ENCODE results near the gene TFDP2. TPM values are rescaled to one million over a fixed set of nuclear protein-coding genes. Genes with fewer than 3 reads are reported as not detected.
"Not testable (repeated sequence)": the region's sequence is repeated elsewhere in the genome, so short reads cannot be mapped to it uniquely, and the experiment has no call there.

TFDP2 gene
- polyA plus RNA-seq, 3 donors from 2014 or later: 53.5 to 142 (median 96.2) TPM

DNA sequence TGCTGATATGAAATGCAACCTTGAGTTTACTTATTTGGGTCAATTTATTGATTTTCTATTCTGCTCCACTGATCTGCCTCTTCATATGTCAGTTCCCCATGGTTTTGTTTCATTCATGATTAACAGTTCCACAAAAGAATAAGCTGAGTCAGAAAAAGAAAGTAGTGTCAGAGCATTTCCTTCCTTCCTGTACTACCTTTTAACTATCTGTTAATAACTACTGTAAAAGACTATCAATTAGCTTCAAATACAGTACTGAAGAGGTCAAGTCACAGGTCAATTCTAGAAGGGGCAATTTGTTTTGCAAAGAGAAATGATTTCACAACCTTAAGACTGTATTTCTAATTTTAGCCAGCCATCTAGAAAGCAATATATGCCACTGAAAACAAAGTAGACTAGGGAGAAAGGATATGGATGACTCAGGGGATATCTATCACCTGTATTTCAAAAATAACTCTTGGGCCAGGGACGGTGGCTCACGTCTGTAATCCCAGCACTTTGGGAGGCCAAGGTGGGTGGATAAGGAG, 129.5 kb downstream of the TFDP2 start:
- Mint-ChIP-seq H3K4me1 (peaks cover 36 to 49% of the 10 kb centered on the region in 2 donors), H3K36me3 (peaks cover 0 to 4% (median 0%) of the 10 kb centered on the region in 3 donors), H3K27ac (peak overlapping the region in 2 of 6 donors; percentile 0 to 27), H3K27me3 (ENCODE audit: low read depth in 3 of 3) (no peaks in the 10 kb centered on the region), H3K4me3 (no peak overlapping the region), H3K9me3 (no peaks in the 10 kb centered on the region)
- no peak for DNase-seq

DNA sequence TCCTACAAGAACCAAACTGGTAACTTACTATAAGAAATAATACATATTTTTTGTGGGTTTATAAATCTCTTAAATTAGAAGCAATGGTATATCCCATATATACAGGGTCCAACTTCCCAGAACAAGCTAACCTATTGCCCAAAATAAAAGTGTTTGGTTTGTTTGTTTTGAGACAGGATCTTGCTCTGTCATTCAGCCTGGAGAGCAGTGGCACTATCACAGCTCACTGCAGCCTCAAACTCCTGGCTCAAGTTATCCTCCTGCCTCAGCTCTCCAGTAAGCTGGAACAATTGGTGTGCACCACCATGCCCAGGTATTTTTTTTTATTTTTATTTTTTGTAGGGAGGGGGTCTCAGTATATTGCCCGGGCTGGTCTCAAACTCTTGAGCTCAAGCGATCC, 135.4 kb downstream of the TFDP2 start:
- Mint-ChIP-seq H3K4me1 (peaks cover 6 to 8% of the 10 kb centered on the region in 2 donors), H3K9me3 (no peaks in the 10 kb centered on the region), H3K4me3 (no peak overlapping the region)

DNA sequence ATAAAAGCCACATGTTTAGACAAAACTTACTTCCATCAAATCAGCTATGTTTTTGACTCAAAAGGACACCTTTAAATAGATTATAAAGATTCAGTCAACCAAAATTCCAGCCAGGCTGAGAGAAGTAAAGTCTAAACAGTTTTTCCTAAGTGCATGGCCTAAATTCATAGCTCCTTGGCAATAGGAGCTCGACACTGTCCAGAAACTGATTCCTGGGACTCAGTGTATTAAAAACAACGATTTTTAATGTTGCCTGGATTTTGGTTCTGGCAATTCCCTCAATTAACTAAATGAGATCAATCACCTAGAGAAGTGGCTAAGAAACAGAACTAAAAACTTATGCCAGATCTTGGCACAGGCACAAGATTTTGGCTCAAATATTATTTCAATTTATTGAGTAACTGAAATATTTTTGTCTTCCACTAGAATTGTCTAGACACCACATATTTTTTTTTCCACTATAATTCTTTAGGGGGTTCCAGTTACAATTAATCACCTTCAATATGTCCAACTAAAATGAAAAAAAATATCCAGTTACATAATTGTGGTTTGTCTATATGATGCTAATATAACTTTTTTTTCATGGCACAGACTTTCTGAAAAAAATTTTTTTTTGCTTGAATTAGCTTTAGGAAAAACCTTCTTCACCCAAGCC, 135.9 kb downstream of the TFDP2 start:
- Mint-ChIP-seq H3K4me1 (peaks cover 7 to 8% of the 10 kb centered on the region in 2 donors), H3K27ac (no peak overlapping the region), H3K9me3 (no peaks in the 10 kb centered on the region), H3K27me3 (ENCODE audit: low read depth in 3 of 3) (peaks cover 0 to 2% (median 0%) of the 10 kb centered on the region in 3 donors), H3K4me3 (no peak overlapping the region), H3K36me3 (no peaks in the 10 kb centered on the region)
- DNase-seq: no peak

More for the DNA sequence above, 135.4 kb downstream of the TFDP2 start:
- no peak overlapping the region for H3K27ac Mint-ChIP-seq
- H3K36me3 Mint-ChIP-seq: no peaks in the 10 kb centered on the region
- no peak for DNase-seq
- peaks cover 0 to 2% (median 0%) of the 10 kb centered on the region in 3 donors for H3K27me3 Mint-ChIP-seq (ENCODE audit: low read depth in 3 of 3)

DNA sequence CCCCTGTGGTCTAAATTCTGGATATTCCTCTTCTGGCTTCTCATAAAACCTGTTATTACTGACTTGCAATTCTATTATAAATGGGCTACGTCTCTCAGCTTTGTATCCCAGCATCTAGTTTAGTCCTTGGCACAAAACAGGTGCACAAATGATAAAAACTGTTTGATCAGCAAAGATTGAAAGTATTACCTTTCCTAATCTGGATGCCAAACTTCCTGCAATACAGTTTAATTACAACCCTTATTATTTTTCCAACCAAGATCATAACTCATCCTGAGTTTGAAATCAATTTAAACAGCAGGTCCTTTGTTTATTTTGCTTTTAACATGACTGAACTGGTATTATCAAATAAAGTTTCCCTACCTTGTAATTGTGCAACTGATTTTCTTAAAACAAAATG, 140.3 kb downstream of the TFDP2 start:
- H3K4me1 Mint-ChIP-seq: peaks cover 13 to 32% of the 10 kb centered on the region in 2 donors
- no peak overlapping the region for H3K27ac Mint-ChIP-seq
- peaks cover 0 to 2% (median 0%) of the 10 kb centered on the region in 3 donors for H3K27me3 Mint-ChIP-seq (ENCODE audit: low read depth in 3 of 3)
- no peak overlapping the region for H3K4me3 Mint-ChIP-seq
- H3K36me3 Mint-ChIP-seq: peaks cover 0 to 7% (median 0%) of the 10 kb centered on the region in 3 donors
- no peak for DNase-seq
- no peaks in the 10 kb centered on the region for H3K9me3 Mint-ChIP-seq

DNA sequence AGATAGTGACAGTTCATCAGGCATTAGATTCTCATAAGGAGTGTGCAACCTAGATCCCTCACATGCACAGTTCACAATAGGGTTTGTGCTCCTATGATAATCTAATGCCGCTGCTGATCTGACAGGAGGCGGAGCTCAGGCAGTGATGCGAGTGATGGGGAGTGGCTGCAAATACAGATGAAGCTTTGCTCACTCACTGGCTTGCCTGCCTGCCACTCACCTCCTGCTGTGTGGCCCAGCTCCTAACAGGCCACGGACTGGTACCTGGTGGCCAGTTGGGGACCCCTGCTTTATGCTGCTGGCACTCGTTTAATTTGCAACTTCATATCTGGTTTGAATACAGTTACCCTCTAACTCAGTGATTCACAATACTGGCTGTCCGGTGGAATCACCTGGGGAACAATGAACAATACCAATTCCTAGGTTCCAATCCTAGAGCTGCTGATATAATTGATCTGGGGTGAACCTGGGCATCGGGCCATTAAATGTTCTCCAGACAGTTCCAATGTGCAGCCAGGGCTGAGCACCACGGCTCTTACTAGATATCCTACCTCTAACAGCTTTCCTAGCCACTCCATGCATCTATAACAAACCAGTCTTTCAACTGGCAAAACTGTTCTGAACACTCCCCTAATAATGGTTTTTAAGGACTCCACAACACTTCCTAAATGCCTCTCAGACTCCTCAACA, 141.5 kb downstream of the TFDP2 start:
- Mint-ChIP-seq H3K9me3 (no peaks in the 10 kb centered on the region), H3K4me3 (no peak overlapping the region), H3K36me3 (peaks cover 0 to 7% (median 0%) of the 10 kb centered on the region in 3 donors), H3K4me1 (peaks cover 15 to 34% of the 10 kb centered on the region in 2 donors), H3K27ac (no peak overlapping the region), H3K27me3 (ENCODE audit: low read depth in 3 of 3) (peaks cover 0 to 2% (median 0%) of the 10 kb centered on the region in 3 donors)
- no peak for DNase-seq

DNA sequence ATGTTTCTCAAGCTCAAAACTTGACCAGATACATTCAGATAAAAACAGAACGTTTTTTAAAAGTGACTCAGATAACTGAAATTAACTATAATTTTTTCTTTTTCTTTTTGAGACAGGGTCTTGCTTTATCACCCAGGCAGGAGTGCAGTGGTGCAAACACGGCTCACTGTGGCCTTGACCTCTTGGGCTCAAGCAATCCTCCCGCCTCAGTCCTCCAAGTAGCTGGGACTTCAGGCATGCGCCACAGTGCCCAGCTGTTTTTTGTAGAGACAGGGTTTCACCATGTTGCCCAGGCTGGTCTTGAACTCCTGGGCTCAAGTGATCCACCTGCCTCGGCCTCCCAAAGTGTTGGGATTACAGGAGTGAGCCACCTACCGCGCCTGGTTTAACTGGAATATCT, 144.4 kb downstream of the TFDP2 start:
- H3K9me3 Mint-ChIP-seq; H3K27me3 Mint-ChIP-seq (ENCODE audit: low read depth in 3 of 3); DNase-seq; H3K27ac Mint-ChIP-seq; H3K4me3 Mint-ChIP-seq: not testable (repeated sequence)
- Mint-ChIP-seq H3K4me1 (peaks cover 16 to 40% of the 10 kb centered on the region in 2 donors), H3K36me3 (peaks cover 0 to 10% (median 0%) of the 10 kb centered on the region in 3 donors)

DNA sequence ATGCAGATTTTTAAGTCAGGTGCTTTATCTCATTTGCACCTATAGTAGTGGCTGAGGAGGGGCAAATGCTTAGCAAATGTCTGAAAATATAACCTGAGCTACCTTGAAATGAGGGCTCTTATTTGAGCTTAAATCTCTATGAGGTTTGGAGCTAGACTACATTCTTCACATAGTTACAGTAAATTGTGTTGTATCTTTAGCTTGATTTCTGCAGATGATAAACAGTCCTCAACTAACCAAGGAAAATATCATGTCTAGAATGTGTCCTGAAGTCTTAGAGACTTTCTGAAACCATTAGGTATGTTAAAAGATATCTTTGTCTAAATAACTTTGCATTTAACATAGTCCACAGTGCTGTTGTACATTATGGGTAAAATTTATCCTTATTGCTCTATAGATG, 145.3 kb downstream of the TFDP2 start:
- no peak overlapping the region for H3K27ac Mint-ChIP-seq
- H3K4me1 Mint-ChIP-seq: peaks cover 15 to 42% of the 10 kb centered on the region in 2 donors
- no peak overlapping the region for H3K4me3 Mint-ChIP-seq
- no peaks in the 10 kb centered on the region for H3K9me3 Mint-ChIP-seq
- DNase-seq: no peak
- H3K36me3 Mint-ChIP-seq: peaks cover 0 to 10% (median 0%) of the 10 kb centered on the region in 3 donors
- H3K27me3 Mint-ChIP-seq (ENCODE audit: low read depth in 3 of 3): peaks cover 0 to 2% (median 0%) of the 10 kb centered on the region in 3 donors

DNA sequence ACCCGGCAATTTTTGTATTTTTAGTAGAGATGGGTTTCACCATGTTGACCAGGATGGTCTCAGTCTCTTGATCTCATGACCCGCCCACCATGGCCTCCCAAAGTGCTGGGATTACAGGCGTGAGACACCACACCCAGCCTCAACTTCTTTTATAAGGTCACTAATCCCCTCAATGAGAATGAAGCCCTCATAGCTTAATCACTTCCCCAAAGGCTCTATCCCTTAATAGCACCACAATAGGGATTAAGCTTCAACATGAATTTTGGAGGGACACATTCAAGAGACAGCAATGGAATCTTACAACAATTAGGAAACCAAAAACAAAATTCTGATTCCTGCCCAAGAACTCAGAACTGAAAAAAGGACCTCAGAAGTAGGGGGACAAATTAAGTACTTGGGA, 146.1 kb downstream of the TFDP2 start:
- Mint-ChIP-seq H3K27ac (peak overlapping the region in 1 of 6 donors; percentile 2), H3K36me3 (peaks cover 0 to 10% (median 0%) of the 10 kb centered on the region in 3 donors), H3K4me1 (peaks cover 12 to 44% of the 10 kb centered on the region in 2 donors), H3K27me3 (ENCODE audit: low read depth in 3 of 3) (peaks cover 0 to 2% (median 0%) of the 10 kb centered on the region in 3 donors), H3K9me3 (no peaks in the 10 kb centered on the region), H3K4me3 (no peak overlapping the region)
- no peak for DNase-seq

DNA sequence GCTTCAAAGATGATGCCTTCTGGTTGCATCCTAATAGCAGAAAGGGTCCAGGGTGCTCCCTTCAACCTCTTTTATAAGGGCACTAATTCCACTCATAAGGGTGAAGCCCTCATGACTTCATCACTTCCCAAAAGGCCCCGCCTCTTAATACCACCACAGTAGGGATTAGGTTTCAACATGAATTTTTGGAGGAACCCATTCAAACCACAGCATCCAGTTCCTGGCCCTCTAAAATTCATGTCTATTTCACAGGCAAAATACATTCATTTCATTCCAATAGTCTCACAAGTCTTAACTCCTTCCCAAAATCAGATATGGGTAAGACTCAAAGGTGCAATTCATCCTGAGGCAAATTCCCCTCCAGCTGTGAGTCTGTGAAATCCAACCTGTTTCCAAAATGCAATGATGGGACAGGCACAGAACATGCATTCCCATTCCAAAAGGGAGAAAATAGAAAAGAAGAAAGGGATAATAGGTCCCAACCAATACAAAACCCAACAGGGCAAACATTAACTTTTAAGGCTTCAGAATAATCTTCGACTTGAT, 148.9 kb downstream of the TFDP2 start:
- Mint-ChIP-seq H3K4me1 (peaks cover 4 to 32% of the 10 kb centered on the region in 2 donors), H3K27me3 (ENCODE audit: low read depth in 3 of 3) (peaks cover 0 to 2% (median 0%) of the 10 kb centered on the region in 3 donors), H3K36me3 (peaks cover 0 to 10% (median 0%) of the 10 kb centered on the region in 3 donors), H3K27ac (no peak overlapping the region), H3K4me3 (no peak overlapping the region), H3K9me3 (no peaks in the 10 kb centered on the region)
- DNase-seq: no peak

DNA sequence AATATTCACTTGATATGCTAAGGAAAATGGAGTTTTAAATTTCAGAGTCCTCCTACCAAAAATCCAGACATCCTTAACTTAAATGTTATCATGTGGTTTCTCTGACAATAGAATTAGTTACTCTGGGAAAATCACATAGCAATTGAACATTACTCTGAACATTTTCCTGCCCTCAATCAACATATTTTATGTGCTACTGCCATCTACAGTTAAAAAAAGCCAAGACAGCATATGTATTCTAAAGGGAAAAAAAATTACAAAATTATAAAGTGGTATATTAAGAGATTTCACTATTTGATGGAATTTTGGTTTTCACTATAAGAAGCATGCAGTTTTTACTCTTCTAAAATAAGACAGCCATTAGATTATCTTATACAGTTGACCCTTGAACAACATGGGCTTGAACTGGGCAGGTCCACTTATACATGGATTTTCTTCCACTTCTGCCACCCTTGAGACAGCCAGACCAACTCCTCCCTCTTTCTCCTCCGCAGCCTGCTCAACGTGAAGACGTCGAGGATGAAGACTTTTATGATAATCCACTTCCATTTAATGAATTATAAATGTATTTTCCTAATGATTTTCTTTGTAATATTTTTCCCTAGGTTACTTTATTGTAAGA, 150.6 kb downstream of the TFDP2 start:
- no peak overlapping the region for H3K27ac Mint-ChIP-seq

DNA sequence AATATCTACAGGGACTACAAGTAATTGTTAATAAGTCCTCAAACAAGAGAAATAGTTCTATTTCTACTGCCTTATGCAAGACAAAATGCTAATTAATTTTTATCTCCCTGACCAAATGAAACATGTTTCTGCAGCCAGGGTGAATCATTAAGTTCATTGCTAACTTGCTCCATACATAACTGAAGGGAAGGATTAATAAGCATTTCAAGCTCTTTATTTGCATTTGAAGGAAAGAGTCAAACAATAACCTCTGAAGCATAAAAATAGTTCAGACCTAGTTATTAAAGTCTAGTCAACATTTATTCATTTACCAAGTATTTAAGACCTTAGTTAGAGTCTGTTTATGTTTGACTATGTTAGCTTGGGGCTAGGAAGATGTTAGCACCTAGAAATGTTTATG, 152.9 kb downstream of the TFDP2 start:
- peak overlapping the region in 3 of 6 donors; percentile 6 to 66 (median 30) for H3K27ac Mint-ChIP-seq
- no peak overlapping the region for H3K4me3 Mint-ChIP-seq
- H3K36me3 Mint-ChIP-seq: no peaks in the 10 kb centered on the region
- H3K4me1 Mint-ChIP-seq: peaks cover 18 to 37% of the 10 kb centered on the region in 2 donors
- peaks cover 0 to 2% (median 0%) of the 10 kb centered on the region in 3 donors for H3K27me3 Mint-ChIP-seq (ENCODE audit: low read depth in 3 of 3)
- no peaks in the 10 kb centered on the region for H3K9me3 Mint-ChIP-seq
- DNase-seq: no peak

More for the DNA sequence above, 150.6 kb downstream of the TFDP2 start:
- Mint-ChIP-seq H3K27me3 (ENCODE audit: low read depth in 3 of 3) (peaks cover 0 to 2% (median 0%) of the 10 kb centered on the region in 3 donors), H3K36me3 (peaks cover 0 to 4% (median 0%) of the 10 kb centered on the region in 3 donors), H3K4me1 (peaks cover 5 to 24% of the 10 kb centered on the region in 2 donors), H3K9me3 (no peaks in the 10 kb centered on the region), H3K4me3 (no peak overlapping the region)
- no peak for DNase-seq

DNA sequence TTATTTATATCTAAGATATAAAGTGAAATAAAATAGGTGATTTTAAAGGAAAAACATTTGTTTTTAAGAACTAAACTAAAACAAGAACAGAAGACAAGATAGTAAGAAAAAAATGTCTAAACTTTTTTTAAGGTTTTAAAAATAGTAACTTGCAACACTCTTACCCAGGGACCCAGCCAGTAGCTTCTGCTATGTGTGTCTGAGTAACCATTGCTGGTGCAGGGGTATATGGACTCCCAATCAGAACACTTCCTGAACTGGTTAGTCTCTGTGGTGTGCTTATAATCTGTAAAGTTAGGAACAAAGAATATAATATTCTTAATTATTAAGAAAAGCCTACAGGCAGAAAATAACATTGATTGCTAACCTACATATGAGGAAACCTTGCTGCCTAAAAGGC, 154.5 kb downstream of the TFDP2 start:
- H3K27ac Mint-ChIP-seq: no peak overlapping the region
- no peaks in the 10 kb centered on the region for H3K9me3 Mint-ChIP-seq
- no peak overlapping the region for H3K4me3 Mint-ChIP-seq
- H3K27me3 Mint-ChIP-seq (ENCODE audit: low read depth in 3 of 3): no peaks in the 10 kb centered on the region
- H3K36me3 Mint-ChIP-seq: no peaks in the 10 kb centered on the region
- peaks cover 16 to 42% of the 10 kb centered on the region in 2 donors for H3K4me1 Mint-ChIP-seq
- no peak for DNase-seq

DNA sequence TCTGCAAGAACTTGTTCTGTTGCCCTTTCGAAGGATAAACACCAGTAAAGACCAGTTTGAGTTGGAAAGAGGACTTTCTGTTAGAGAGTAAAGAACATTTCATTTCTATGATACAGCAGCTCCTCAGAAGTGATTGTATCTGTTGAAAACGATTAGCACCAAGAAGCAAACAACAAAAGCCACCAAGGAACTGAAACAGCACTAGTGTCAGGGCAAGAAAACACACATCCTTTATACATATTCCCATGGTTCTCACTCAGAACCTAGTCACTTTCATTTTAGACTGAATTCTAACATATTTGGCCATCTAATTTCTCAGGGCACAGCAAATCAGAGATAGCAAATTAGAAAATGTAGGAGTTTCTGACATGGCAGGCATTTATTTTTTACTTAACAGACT, 156.8 kb downstream of the TFDP2 start:
- H3K4me1 Mint-ChIP-seq: peaks cover 18 to 48% of the 10 kb centered on the region in 2 donors
- DNase-seq: no peak
- no peaks in the 10 kb centered on the region for H3K9me3 Mint-ChIP-seq
- no peak overlapping the region for H3K4me3 Mint-ChIP-seq
- peak overlapping the region in 5 of 6 donors; percentile 8 to 71 (median 36) for H3K27ac Mint-ChIP-seq
- H3K27me3 Mint-ChIP-seq (ENCODE audit: low read depth in 3 of 3): peaks cover 0 to 3% (median 0%) of the 10 kb centered on the region in 3 donors
- peaks cover 0 to 14% (median 5%) of the 10 kb centered on the region in 3 donors for H3K36me3 Mint-ChIP-seq

Measured in immature natural killer cell (primary cell).